GM10266 (cell line): ENCODE data around the gene SLC20A1.

Experiments
- DNase-seq: peaks from one replicate; pipeline ENCODE4 v3.0.0; 2012; ENCODE audit errors: extremely low spot score
- CTCF ChIP-seq: IDR thresholded peaks from 2 replicates; pipeline ENCODE4 v1.5.1; 2012; ENCODE audit warnings: mild to moderate bottlenecking, low read depth; ENCODE audit not compliant: control insufficient read depth, insufficient read depth; ENCODE audit errors: missing control alignments

Gene SLC20A1

DNA sequence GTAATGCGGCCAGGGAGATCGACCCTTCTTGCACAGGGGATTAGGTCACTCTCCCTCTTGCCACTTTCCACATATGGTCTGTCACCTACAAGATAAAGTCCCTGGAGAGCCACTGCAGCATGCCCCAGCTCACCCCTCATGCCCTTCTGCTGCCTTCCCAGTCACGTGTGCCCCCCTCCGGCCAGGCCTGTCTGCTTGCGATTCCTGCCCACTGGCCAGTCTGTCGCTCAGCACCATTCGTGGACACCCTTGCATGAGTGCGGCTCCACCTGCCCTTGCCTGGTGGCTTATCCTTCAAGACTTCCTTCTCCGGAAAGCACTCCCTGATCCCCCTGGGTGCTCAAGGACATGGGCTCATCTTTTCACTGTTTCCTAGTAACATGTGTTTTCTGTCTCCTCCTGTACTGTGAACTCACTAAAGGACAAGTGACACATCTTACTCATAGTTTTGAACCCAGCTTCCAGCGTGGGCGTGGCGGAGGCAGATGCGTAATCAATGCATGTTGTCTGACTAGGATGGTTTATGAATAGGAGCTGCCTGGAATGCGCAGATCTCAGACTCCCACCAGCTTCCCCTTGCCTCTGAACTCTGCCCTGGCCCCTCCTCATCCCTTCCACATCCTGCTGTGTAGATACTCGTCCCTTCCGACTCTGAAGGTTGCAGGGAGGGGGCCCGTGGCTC, 67.3 kb downstream of the SLC20A1 start:
- no peak for DNase-seq
- no peak for TF ChIP-seq CTCF
